ENCODE measurements around the gene GPC5. TPM values are rescaled to one million over a fixed set of nuclear protein-coding genes. Genes with fewer than 3 reads are reported as not detected.

Gene GPC5
- total RNA-seq, 1 experiment from 2014 or later, result 0.21 TPM

DNA sequence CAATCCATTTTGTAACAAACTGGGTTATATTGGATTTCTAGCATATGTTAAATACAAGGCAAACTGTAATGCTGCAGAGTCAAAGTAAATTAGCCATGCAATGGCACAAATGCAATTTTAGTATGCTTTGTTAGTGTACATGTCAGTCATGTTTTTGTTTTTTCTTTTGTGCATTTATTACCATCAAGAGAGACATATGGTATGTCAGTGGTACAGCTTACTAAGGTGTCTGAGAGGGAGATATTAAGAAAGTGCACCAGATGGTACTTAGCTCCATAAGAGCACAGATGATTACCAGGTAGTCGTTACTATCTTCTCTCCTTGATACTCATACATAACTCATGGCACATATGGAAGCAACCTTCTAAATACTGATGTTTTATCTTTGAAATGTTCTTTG lies 550.3 kb downstream of the GPC5 start:
- intact Hi-C loops (cut with micrococcal nuclease; ENCODE audit: unreplicated experiment), result no loop called here
- no peaks in the 10 kb centered on the region for H3K36me3 ChIP-seq (ENCODE audit: insufficient read depth, low read length, poor library complexity, severe bottlenecking)
- H3K27me3 ChIP-seq (replicated peaks; ENCODE audit: insufficient read depth, low read depth, low read length, poor library complexity), result peaks cover 4% of the 10 kb centered on the region
- ChIA-PET CTCF (no interaction called here), POLR2A (ENCODE audit: low non-redundant PET) (no interaction called here)
- no peaks in the 10 kb centered on the region for H3K4me1 ChIP-seq (ENCODE audit: insufficient read depth, low read length, poor library complexity, severe bottlenecking)
- no peak overlapping the region for H3K4me3 ChIP-seq (ENCODE audit: low read depth, low read length, poor library complexity, severe bottlenecking)
- H3K9me3 ChIP-seq (ENCODE audit: low read depth, low read length, poor library complexity, severe bottlenecking), result no peaks in the 10 kb centered on the region
- TF ChIP-seq EZH2 (IDR thresholded peaks at IDR 0.05; ENCODE audit: borderline replicate concordance, low read depth, low read length, poor library complexity, severe bottlenecking), result no peak
- TF ChIP-seq, protein P1, sequence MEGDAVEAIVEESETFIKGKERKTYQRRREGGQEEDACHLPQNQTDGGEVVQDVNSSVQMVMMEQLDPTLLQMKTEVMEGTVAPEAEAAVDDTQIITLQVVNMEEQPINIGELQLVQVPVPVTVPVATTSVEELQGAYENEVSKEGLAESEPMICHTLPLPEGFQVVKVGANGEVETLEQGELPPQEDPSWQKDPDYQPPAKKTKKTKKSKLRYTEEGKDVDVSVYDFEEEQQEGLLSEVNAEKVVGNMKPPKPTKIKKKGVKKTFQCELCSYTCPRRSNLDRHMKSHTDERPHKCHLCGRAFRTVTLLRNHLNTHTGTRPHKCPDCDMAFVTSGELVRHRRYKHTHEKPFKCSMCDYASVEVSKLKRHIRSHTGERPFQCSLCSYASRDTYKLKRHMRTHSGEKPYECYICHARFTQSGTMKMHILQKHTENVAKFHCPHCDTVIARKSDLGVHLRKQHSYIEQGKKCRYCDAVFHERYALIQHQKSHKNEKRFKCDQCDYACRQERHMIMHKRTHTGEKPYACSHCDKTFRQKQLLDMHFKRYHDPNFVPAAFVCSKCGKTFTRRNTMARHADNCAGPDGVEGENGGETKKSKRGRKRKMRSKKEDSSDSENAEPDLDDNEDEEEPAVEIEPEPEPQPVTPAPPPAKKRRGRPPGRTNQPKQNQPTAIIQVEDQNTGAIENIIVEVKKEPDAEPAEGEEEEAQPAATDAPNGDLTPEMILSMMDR (conservative IDR thresholded peaks at IDR 0.05; ENCODE audit: low read depth, low read length), result no peak
- no peak overlapping the region for H3K27ac ChIP-seq (ENCODE audit: low read depth, low read length, poor library complexity, severe bottlenecking)
- no TSS peak for BruUV-seq (replicated peaks)
- no peak for DNase-seq (ENCODE audit: low spot score)

DNA sequence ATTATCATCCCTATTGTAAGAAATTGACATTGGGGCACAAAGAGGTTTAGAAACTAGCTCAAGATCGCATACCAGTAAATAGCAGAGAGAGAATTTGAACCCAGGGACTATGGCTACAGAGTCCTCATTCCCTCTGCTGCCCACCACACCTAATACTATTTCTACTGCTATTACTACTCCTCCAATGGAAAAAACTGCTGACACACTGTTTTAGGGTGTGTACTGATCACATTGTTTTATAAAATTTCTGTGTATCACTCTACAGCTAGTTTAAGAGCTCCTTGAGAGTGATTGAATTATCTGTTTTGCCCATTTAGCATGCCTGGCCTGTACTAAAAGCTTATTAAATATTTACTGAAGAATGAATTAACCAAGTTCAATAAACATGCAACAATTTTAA lies 552.4 kb downstream of the GPC5 start:
- no TSS peak for BruUV-seq (replicated peaks)
- no peak for DNase-seq (ENCODE audit: low spot score)
- H3K36me3 ChIP-seq (ENCODE audit: insufficient read depth, low read length, poor library complexity, severe bottlenecking), result no peaks in the 10 kb centered on the region
- H3K4me3 ChIP-seq (ENCODE audit: low read depth, low read length, poor library complexity, severe bottlenecking), result no peak overlapping the region
- no peaks in the 10 kb centered on the region for H3K4me1 ChIP-seq (ENCODE audit: insufficient read depth, low read length, poor library complexity, severe bottlenecking)
- intact Hi-C loops (cut with micrococcal nuclease; ENCODE audit: unreplicated experiment), result no loop called here
- H3K27ac ChIP-seq (ENCODE audit: low read depth, low read length, poor library complexity, severe bottlenecking), result no peak overlapping the region
- ChIA-PET POLR2A (ENCODE audit: low non-redundant PET) (no interaction called here), CTCF (no interaction called here)
- no peak for TF ChIP-seq EZH2 (IDR thresholded peaks at IDR 0.05; ENCODE audit: borderline replicate concordance, low read depth, low read length, poor library complexity, severe bottlenecking)
- TF ChIP-seq, protein P1 (conservative IDR thresholded peaks at IDR 0.05; ENCODE audit: low read depth, low read length), result no peak
- no peaks in the 10 kb centered on the region for H3K9me3 ChIP-seq (ENCODE audit: low read depth, low read length, poor library complexity, severe bottlenecking)
- H3K27me3 ChIP-seq (replicated peaks; ENCODE audit: insufficient read depth, low read depth, low read length, poor library complexity), result peaks cover 4% of the 10 kb centered on the region

DNA sequence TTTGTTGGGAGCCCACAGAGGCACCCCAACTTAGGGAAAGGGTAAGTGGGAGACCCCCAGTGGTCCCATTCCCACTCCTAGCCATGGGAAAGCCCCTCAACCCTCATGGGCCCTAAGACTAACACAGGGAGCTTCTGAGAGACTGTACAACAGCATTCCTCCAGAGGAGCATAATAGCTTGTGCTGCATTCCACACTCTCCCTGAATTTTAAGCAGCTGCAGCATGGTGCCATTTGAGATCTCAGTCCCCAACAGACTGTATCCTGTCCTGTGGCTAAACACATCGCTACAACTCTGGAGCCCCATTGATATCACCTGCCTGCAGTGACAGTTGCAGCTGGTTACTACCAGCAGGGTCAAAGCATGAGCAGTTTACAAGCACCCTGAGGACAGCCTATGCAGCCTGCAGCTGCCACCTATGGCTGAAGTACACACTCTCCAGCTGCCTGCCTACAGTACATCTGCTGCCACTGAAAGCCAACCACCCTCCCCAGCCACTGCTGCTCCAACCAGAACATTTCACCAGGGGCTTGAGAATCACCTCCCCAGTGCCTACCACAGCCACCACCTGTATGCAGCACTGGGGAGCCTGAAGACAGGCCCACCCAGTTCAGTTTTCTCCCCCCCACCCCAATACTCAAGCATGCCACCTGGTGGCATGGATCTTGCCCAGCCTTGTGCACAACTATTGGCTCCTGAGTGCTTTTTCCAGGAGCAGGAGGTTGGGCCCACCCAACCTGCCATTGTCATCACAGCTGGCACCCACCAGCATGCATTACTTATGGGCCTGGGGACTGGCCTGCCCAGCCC lies 557.3 kb downstream of the GPC5 start:
- no peak overlapping the region for H3K4me3 ChIP-seq (ENCODE audit: low read depth, low read length, poor library complexity, severe bottlenecking)
- no peak overlapping the region for H3K27ac ChIP-seq (ENCODE audit: low read depth, low read length, poor library complexity, severe bottlenecking)
- no TSS peak for BruUV-seq (replicated peaks)
- no peak for TF ChIP-seq EZH2 (IDR thresholded peaks at IDR 0.05; ENCODE audit: borderline replicate concordance, low read depth, low read length, poor library complexity, severe bottlenecking)
- TF ChIP-seq, protein P1 (conservative IDR thresholded peaks at IDR 0.05; ENCODE audit: low read depth, low read length), result no peak
- peaks cover 2% of the 10 kb centered on the region for H3K27me3 ChIP-seq (replicated peaks; ENCODE audit: insufficient read depth, low read depth, low read length, poor library complexity)
- no peaks in the 10 kb centered on the region for H3K9me3 ChIP-seq (ENCODE audit: low read depth, low read length, poor library complexity, severe bottlenecking)
- no peaks in the 10 kb centered on the region for H3K36me3 ChIP-seq (ENCODE audit: insufficient read depth, low read length, poor library complexity, severe bottlenecking)
- ChIA-PET POLR2A (ENCODE audit: low non-redundant PET) (no interaction called here), CTCF (no interaction called here)
- no peak for DNase-seq (ENCODE audit: low spot score)
- intact Hi-C loops (cut with micrococcal nuclease; ENCODE audit: unreplicated experiment), result no loop called here
- no peaks in the 10 kb centered on the region for H3K4me1 ChIP-seq (ENCODE audit: insufficient read depth, low read length, poor library complexity, severe bottlenecking)

Measured in A673 (cell line).